Prostate gland (tissue), 2 donors: Measurements from ENCODE around the gene COL16A1.

Experiments
- CTCF ChIP-seq, 4 experiments: fragments of 200-600 bp in 2 of 4; fragments of 450-650 bp in 2 of 4; sonication (generic) in 2 of 4; IDR thresholded peaks; 1 replicate in 3 of 4; 2 replicates in 1 of 4; pipeline ENCODE4 v1.5.1; 2016 to 2019; ENCODE audit warnings: antibody characterized with exemption in 4 of 4, mild to moderate bottlenecking in 2 of 4, moderate library complexity in 2 of 4
- POLR2A ChIP-seq: fragments of 450-650 bp; IDR thresholded peaks from one replicate; pipeline ENCODE4 v1.6.1; 2016; ENCODE audit warnings: antibody characterized with exemption, mild to moderate bottlenecking
- POLR2AphosphoS5 ChIP-seq: sonication (generic); formaldehyde crosslinking; IDR thresholded peaks from one replicate; pipeline ENCODE4 v1.6.1; 2017; ENCODE audit warnings: antibody characterized with exemption

- TF ChIP-seq CTCF (IDR thresholded peaks at IDR 0.05) (no peak), POLR2A (no peak), POLR2AphosphoS5 (no peak)
Observed at GRCh38 chr1:31671147-31671546, 32.7 kb downstream of the COL16A1 start.
